ENCODE measurements around the gene MBNL2.

DNA sequence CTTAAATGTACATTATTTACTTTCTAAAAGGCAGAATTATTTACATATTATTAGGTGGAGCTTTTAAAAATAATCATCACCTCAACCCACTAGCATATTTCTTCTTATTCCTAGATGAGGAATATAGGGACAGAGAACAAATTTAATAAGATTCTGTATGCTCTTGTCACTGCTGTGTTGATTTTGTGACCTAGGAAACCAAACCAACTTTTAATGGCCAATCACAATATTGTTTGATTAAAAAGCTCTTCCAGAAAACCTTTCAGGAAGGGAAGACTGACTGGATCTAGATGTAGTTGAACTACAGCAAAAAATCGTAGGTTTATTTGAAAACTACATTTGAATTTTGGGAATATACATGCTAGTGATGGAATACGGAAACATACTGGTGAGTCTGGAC is 120.0 kb downstream of the MBNL2 start:
- no peak for TF ChIP-seq CTCF (IDR thresholded peaks at IDR 0.05)
- no peak for TF ChIP-seq POLR2A (IDR thresholded peaks at IDR 0.05)
- TF ChIP-seq POLR2AphosphoS5 (IDR thresholded peaks at IDR 0.05), result no peak
